HG03558 (cell line): ENCODE measurements around the gene IZUMO1.
"Not testable (repeated sequence)": the region's sequence is repeated elsewhere in the genome, so short reads cannot be mapped to it uniquely, and the experiment has no call there.

Source experiments
- ATAC-seq: cut with Tn5 transposase; IDR thresholded peaks from one replicate; pipeline ENCODE4 v1.9.1; 2021; ENCODE audit warnings: moderate number of reproducible peaks; ENCODE audit not compliant: unreplicated experiment; ENCODE audit errors: extremely low read depth

The IZUMO1 gene

GRCh38 chr19:48746738-48747575 lies at the start of gene IZUMO1:
Gene IZUMO1, minus strand, starts transcription at chr19:48746909. Its CDS starts 1,050 bp downstream, at chr19:48745859.
- ATAC-seq, result no peak

GRCh38 chr19:48795685-48796070 lies 49.0 kb upstream of the IZUMO1 start:
- no peak for ATAC-seq

GRCh38 chr19:48795055-48795684 lies 48.5 kb upstream of the IZUMO1 start:
- ATAC-seq, result no peak

- ATAC-seq, result no peak
These were observed 47.6 kb upstream of the IZUMO1 start for GRCh38 chr19:48794291-48794690.

GRCh38 chr19:48793271-48793670 lies 46.6 kb upstream of the IZUMO1 start:
- ATAC-seq, result no peak

GRCh38 chr19:48787331-48787730 lies 40.6 kb upstream of the IZUMO1 start:
- ATAC-seq, result not testable (repeated sequence)

- ATAC-seq, result not testable (repeated sequence)
These were observed 39.7 kb upstream of the IZUMO1 start for GRCh38 chr19:48786422-48786821.

GRCh38 chr19:48784527-48784926 lies 37.8 kb upstream of the IZUMO1 start:
- ATAC-seq, result no peak

- ATAC-seq, result no peak
These were observed 34.1 kb upstream of the IZUMO1 start for GRCh38 chr19:48780631-48781391.

GRCh38 chr19:48779636-48780035 lies 32.9 kb upstream of the IZUMO1 start:
- ATAC-seq, result no peak

GRCh38 chr19:48777720-48778119 lies 31.0 kb upstream of the IZUMO1 start:
- ATAC-seq, result no peak

- ATAC-seq, result no peak
These were observed 30.4 kb upstream of the IZUMO1 start for GRCh38 chr19:48777139-48777538.

- ATAC-seq, result no peak
These were observed 25.8 kb upstream of the IZUMO1 start for GRCh38 chr19:48772503-48772953.

- no peak for ATAC-seq
These were observed 24.2 kb upstream of the IZUMO1 start for GRCh38 chr19:48770734-48771472.

GRCh38 chr19:48770266-48770665 lies 23.6 kb upstream of the IZUMO1 start:
- no peak for ATAC-seq

- ATAC-seq, result no peak
These were observed 22.4 kb upstream of the IZUMO1 start for GRCh38 chr19:48768994-48769713.

GRCh38 chr19:48768171-48768753 lies 21.6 kb upstream of the IZUMO1 start:
- not testable (repeated sequence) for ATAC-seq

GRCh38 chr19:48765816-48766215 lies 19.1 kb upstream of the IZUMO1 start:
- not testable (repeated sequence) for ATAC-seq

- ATAC-seq, result no peak
These were observed 13.9 kb upstream of the IZUMO1 start for GRCh38 chr19:48760504-48761205.
